Endometrium (tissue), 2 donors: ENCODE data around the gene ARHGEF2.

Experiments
- FAIRE-seq: peaks from 2 replicates; lab custom pipeline; 2012; peaks lifted over from hg19 to GRCh38; lab: Jason Lieb, UNC
- donor health status: control.
- donor health status: control.

The ARHGEF2 gene

DNA sequence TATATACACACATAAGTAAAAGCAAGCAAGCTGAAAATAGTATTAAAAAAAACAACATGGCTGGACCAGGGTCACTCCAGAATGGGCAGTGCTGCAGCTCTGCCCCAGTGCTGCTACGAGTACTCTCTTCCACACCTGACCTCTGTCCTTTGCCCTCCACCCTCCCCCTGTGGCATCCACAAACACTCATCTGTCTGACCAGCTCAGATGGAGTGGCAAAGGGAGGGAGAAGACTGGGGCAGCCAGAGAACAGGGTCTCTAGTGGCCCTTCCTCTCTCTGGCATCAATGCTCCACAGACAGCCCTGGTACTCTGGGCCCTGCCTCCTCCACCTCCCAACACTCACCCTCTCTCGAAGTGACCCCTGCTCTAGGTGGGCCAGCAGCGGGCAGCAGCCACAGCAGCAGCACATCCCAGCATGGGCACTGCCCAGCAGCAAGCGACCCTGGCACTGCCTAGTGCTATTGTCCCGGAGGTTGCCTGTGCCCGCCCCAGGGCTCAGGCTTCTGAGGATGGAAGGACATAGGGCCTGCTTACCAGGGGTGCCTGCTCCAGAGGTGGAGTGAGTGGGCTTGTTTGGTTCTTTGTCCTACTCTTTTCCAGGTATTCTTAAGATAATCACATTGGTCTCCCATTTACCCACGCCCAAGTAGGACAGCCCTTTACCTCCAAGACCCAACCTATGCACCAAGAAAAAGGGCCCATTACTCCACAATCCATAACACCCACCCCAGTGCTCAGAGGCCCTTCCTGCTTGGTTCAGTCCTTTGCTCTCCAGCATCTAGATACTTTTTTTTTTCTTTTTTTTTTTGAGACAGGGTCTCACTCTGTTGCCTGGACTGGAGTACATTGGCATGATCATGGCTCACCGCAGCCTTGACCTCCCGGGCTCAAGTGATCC is 6.2 kb downstream of the ARHGEF2 start:
- no peak for FAIRE-seq

DNA sequence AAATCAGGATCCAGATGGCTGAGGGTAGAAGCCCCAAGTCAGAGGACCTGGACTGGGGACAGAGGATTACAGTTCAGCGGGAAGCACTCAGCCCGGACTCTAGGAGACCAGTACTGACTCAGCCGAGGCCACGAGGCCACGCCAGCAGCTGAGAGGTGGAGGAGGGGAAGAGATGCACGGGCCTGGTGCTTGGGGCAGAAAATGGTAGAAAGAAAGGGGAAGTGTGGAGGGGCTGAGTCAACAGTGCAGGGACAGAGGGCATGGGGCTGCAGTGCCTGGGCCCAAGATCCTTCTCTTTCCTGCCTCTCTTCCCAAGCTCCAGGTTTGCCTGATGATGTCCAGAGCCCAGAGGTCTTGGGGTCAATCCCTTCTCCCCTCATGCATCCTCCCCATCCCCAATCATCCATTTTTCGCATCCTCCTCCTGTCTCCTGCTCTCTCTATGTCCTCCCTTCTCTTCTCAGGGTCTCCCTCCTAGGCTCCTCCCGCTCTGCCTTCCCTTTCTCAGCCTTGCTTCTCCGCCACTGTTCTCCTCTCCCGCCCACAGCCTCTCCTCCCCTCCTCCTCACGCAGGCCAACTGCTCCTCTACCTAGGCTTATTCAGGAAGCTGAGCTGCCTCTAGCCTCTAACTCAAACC is 7.7 kb downstream of the ARHGEF2 start:
- FAIRE-seq: no peak

DNA sequence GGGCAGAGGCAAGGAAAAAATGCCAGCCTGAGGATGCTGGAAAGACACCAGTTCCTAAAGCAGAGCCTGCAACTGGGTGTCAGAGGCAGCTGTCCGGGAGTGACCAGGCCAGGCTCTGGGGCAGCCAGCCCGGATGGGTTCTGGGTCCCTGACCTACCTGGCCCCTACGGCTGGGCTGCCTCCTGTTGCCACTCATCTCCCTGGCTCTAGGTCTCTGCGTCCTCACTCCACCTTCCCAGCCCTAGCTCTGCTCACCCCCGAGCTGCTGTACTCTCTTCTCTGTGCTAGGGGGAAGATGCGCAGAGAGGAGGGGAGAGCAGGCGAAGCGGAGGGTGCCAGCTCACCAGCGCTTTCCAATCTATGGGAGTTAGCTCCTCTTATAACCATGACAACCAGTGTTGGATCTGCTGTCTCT is 9.0 kb downstream of the ARHGEF2 start:
- FAIRE-seq: no peak

DNA sequence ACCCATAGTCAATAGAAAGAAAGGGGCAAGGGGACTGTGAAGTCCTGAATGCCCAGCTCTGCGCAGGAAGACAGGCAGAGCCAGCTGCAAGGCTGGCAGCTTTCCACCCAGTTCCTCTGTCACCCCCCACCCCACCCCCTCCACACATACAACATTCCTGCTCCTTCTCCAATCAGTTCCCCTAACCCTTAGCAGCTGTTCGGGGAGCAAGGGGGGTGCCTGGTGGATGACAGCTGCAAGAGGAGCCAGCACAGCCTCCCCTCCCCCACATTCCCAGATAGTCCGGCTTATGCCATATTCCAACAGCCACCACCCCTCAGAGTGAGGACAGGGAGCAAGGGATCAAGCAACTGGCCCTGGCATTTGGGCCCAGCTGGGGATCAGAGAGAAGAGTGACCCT is 9.7 kb downstream of the ARHGEF2 start:
- FAIRE-seq: no peak

DNA sequence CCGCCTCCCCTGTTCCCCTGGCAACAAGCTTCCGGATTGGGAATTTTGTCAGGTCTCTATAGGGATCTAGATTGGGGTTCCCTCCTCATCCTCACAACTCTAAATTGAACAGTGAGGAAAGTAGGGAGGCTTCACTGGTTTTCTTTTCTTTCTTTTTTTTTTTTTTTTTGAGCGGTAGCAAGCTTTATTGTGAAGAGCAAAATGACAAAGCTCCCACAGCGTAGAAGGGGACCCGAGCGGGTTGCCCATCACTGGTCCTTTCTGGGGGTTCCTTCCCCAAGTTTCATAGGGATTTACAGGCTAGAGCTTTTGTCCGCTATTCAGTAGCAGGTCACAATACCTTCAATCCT is 10.3 kb downstream of the ARHGEF2 start:
- no peak for FAIRE-seq

DNA sequence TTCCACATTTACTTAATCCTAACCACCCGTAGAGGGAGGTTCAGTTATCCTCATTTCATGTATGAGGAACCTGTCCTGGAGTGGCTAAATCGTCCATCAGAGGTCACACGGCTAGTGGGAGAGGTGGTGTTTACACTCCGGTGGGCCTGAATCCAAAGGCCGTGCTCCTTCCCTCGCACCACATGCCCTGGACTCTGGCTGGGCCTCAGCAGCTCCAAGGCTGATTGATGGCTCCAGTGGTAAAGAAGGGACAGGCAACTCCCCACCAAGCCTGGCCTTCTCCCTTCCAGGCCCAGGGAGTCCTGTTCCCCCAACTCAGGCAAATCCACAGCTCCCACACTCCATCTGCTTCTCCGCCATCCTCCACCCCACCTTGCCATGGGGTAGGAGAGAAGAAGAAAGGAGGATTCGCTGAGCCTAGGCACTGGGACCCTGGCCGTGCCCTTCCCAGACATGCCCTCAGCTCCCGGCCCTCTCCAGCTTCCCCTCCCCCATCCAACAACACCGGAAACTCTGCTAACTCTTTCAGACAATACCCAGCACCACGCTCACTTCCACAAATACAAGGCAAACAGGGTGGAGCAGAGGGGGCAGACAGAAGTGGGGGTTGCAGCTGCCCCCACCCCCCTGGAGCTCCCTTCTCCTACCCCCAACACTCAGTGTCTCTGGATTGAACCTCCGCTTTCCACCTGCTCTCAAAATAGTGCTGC is 10.9 kb downstream of the ARHGEF2 start:
- FAIRE-seq: no peak

DNA sequence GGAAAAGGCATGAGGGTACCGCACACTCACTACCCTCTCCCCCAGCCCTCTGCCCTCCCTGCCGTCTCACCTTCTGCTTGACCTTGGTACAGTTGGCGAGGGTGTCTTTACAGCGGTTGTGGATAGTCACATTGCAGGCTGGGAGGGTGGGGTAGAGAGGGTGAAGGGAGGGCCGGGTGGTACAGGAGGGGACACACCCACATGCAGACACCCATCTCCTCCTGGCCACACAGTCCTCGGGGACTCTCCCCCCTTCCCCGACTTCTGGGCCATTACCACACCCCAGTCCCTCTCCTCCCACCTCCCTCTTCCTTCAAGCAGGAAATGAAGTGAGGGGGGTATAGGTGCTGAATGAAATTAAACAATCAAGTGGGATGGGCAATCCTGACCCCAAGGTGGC is 11.6 kb downstream of the ARHGEF2 start:
- no peak for FAIRE-seq

DNA sequence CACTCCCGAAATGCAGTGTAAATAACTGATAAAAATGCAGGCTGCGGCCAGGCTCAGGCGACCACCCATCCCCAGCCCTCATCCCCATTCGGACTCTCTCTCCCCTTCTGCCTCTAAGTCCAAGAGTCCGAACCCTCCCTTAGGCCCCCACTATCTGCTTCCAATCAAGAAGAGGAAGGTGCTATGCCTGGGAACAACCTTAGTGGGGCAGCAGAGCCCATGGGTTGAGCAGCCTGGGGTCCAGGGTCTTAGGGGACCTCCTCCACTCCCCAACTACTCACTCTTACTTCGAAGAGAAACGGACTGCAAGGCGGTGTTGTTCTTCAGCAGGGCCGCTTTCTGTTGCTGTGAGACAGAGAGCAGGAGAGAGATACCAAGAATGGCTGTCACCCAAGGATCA is 12.2 kb downstream of the ARHGEF2 start:
- FAIRE-seq: no peak

DNA sequence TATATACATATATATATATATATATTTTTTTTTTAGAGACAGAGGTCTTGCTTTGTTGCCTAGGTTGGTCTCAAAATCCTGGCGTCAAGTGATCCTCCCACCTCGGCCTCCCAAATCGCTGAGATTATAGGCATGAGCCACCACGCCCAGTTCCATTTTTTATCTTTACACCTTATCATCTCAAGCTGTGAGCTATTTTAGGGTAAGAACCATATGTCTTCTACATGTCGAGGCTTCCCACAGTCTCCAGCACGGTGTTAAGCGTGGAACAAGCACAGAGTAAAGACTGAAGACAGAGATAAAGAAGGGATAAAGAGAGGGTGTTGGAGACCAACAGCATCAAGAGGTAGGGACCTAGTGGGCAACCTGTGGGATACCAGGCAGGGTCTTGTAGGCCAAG is 14.2 kb downstream of the ARHGEF2 start:
- FAIRE-seq: no peak

DNA sequence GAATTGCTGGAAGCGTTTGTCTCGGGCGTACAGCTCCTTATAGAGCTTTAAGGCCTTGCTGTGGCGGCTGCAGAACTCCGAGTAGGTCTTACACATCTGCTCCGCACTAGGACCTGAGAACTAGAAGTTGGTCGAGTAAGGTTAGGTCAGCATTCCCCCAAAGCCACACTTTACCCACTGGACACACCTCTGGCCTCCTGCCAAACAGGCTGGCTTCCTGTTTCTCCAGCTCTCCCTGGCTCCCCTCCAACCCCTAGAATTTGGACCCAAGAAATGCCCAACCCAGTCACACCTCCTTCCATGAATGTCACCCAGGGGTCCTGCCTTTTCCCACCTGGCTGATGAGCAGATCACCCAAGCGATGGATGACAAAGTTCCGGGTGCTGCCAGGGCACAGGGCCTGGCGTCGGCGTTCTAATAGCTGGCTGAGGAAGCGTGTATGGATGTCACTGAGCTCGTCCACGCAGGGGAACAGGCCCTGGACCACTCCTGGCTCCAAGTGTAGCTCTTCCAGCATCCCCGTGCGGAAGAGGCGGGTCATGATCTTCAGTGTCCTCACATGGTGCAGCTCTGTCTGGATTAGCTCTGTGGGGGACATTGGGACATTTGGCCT is 15.6 kb downstream of the ARHGEF2 start:
- FAIRE-seq: no peak

DNA sequence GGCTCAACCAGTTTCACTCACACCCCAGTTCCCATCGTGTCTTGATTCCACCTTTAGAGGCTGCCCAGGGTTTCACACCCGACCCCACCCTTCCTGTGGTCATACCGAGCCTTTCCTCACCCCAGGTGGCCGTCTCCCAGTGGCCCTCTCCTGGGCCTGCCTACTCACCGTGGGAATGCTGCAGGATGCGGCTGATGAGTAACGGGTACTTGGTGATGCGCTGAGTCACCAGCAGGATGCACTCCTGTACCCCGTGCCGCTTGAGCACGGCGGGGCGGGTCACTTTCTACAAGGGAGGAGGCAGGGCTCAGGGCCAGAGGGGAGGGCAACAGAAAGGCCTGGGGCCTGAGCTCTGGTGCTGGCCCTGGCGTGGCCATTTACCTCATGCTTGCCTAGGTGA is 16.4 kb downstream of the ARHGEF2 start:
- FAIRE-seq: no peak

DNA sequence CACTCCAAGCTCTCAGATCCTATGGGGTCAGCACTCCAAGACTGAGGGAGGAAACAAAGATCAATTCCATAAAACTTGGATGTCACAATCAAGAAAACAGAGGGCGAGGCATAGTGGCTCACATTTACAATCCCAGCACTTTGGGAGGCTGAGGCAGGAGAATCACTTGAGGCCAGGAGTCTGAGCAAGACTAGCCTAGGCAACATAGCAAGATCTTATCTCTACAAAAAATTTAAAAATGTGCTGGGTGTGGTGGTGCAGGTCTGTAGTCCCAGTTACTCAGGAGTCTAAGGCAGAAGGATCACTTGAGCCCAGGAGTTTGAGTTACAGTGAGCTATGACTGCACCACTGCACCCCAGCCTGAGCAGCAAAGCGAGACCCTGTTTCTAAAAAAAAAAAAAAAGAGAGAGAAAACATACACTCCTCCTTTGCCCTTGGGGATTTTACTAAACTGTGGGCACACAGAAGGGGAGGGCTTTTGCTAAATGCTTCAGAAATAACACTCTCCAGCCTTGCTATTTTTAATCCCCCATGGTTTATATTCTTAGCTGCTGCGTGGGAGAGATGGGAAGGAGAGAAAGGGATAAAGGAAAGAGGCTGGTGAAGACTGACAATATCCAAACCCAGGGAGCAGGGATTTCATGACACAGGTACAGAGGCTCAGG is 18.1 kb downstream of the ARHGEF2 start:
- no peak for FAIRE-seq

DNA sequence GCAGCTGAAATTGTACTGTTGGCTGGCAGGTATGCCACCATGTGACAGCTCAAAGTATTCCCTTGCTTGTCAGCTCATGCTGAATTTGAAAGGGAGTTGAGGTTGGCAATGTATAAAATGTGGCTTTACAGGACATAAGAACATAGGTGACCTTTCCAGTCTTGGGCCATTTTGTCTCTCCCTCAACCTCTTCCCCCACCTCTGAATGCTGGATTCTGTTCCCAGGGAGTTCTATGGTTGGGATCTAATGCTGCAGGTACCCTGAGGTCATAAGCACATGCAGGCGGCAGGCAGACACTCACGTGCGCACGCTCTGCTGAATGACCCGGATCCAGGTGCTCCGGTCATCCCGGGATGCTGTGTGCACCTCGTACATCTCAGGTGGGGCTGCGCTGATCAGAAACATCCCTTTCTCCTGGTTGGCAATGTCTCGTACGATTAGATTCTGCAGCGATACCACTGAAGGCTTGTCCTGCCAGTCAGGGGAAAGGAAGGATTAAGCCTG is 20.9 kb downstream of the ARHGEF2 start:
- FAIRE-seq: no peak

DNA sequence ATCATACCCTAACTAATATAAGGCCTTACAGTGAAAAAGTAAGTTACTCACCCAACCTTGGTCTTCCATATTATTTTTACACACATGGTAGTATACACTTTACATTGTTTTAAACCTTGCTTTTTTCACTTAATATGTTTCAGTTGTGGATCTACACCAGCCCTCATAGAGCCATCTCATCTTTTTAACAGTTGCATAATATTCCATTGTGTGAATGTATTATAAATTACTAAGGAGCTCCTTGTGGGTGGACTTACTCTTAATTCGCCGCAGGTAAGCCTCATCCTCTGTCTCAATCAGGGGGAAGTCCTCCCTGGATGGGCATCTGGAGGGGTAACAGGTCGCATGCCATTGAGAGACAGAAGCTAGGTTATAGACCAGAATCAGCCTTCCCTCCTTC is 23.7 kb downstream of the ARHGEF2 start:
- FAIRE-seq: no peak

DNA sequence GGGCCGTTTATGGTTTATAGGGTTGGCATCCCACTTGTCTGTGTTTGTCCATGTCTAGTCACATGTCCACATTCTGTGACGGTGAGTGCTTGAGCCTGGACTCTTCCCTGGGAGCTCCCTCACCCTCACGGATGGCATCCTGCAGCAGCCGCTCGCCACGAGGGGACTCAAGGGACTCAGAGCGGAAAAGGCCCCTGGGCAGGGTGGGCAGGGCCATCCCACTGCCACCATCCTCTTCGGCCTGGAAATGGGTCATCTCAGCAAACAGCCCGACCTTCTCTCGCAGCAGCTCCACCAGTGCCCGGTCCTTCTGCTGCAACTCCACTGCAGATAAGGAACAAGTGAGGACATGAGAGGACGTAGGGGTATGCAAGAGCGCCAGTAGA is 25.8 kb downstream of the ARHGEF2 start:
- FAIRE-seq: no peak

DNA sequence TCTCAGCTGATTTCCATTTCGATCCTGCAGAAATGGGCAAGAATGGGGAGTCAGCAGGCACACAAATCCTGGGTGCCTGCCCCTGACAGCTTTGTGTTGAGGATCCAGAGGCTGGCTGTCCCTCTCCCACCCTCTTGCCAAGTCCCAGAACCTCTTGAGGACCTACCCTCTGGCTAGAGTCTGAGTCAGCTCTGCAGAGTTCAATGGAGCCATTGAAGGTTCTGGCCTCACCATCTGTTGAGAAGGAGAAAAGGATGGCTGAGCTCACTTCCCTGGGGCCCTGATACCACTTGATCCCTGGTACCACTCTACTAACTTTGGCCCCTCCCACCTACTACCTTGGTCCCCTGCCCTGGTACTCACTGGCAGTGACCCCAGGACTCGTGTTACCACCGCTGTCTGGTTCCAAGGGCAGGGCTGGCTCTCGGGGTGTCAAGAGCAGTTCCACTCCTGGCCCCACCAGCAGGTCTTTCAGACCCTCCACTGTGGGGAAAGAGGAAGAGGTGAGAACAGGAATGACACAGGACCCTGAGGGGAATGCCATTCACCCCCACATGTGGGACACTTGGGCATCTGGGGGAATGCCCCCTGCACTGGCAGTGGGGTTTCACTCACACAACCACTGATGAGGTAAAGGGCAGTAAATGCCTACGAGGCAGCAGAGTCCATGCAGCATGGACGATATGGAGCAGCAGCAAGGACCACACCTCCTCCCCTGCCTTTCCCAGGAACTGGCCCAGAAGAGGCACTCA is 26.4 kb downstream of the ARHGEF2 start:
- FAIRE-seq: no peak

DNA sequence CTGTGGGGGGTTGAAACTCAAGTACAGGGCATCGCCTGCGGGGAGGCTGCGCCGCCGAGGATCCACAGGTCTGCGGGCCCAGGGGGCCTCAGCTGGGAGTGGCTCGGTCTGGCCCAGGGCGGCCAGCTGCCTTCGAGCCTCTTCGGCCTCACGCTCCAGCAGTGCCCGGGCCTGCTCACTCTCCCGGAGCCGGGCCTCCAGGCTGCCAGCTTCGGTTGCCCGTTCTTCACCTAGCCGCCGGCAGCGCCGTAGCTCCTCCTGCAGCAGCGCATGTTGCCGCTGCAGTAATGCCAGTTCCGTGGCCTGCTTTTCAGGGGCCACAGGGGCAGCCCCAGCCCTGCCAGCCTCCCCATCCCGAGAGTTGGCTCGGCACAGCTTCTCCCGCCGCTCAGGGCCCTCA is 27.5 kb downstream of the ARHGEF2 start:
- FAIRE-seq: no peak

DNA sequence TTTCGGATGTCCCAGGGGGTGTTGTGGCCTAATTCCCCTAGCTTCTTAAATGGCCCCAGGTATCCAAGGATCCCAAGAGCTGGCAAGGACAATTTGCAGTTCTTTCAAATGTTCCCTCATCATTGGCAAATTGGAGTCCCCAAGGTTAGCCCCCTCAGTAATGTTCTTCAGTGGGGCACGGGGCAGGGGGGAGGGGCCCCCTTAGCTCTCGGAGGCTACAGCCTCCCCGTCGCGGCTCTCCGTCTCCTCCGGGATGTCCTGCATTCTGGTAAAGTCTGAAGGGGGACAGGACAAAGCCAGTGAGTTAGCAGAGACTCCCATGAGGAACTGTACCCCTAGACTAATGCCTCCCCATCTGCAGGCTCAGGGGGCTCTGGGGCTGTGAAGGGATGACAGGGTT is 30.6 kb downstream of the ARHGEF2 start:
- no peak for FAIRE-seq

DNA sequence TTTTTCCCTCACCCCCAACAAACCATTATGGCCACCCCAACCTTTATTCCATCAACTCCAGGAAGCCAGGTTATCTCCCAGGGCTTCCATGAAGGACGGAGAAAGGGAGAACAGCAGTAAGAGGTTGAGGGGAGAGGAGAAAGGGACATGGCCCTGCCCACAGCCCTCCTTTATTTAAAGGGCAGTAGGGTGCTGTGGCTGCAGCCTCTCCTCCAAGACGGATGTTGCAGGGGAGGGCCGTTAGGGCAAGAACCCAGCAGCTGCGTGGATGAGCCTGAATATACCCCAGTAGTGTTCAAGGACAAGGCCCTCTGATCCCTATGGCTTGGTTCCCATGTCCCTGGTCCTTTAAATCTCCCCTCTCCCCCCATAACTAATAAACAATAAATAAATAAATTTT is 31.1 kb downstream of the ARHGEF2 start:
- no peak for FAIRE-seq

DNA sequence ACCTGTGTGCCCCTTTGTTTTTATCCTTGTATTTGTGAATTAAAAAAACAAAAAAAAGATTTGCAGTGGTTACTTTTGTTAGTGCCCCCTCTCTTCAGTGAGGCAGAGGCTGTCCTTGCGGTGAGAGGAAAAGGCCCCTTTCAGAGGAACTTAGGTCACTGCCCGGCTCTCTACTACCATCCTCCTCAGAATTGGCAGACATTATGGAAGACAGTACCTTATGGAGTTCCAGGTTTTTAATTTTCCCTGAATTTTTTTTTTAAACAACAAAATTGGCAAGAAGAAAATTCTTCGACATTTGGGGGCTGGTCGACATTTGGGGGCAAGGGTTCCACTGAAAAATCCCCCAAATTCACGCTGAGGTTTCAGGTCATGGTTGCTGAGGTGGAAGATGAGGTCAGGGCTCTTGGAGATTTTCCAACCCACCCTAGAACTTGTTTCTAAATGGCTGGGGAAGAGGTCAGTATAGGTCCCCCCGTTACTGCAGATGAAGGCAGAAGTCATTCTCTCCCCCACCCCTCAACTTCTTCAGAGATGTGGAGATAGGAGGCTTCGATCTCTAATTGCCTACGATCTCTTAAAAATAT is 31.6 kb downstream of the ARHGEF2 start:
- no peak for FAIRE-seq

DNA sequence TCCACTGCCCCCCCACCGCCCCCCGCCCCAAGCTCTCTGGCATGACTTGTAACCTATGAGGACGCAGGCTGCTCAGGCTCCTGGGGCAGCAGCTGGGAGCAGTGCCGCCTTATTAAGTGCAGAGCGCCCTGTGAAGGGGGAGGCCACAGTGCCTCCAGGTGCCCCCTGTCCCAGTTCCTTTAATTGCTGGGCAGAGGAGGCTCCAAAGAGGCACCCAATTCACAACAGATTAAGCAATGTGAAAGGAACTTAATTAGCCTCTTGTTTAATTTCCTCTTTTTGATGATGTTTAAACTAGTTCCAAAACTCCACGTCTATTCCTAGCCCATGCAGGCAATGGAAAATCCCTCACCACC is 33.9 kb downstream of the ARHGEF2 start:
- no peak for FAIRE-seq
